ENCODE data around the gene F7. TPM values are rescaled to one million over a fixed set of nuclear protein-coding genes. Genes with fewer than 3 reads are reported as not detected.
"Not testable (repeated sequence)": the region's sequence is repeated elsewhere in the genome, so short reads cannot be mapped to it uniquely, and the experiment has no call there.

The F7 gene
- total and polyA plus RNA-seq, 2 experiments from 2014 or later, result 0.83 TPM; not detected in 1

- Histone ChIP-seq H3K4me3 (no peak overlapping the region), H3K27me3 (peaks cover 64% of the 10 kb centered on the region), H3K9me3 (ENCODE audit: low read depth) (no peaks in the 10 kb centered on the region), H3K4me1 (ENCODE audit: low read depth) (no peaks in the 10 kb centered on the region), H3K27ac (no peak overlapping the region), H3K36me3 (no peaks in the 10 kb centered on the region)
- DNase-seq (ENCODE audit: low read depth in 1 of 2, low spot score in 1 of 2), result no peak
- no peak for TF ChIP-seq CTCF (IDR thresholded peaks at IDR 0.05; ENCODE audit: low read depth, low read length)
Observed at GRCh38 chr13:113110852-113111315, 5.3 kb downstream of the F7 start.

- DNase-seq (ENCODE audit: low read depth in 1 of 2, low spot score in 1 of 2); H3K4me3 ChIP-seq; H3K36me3 ChIP-seq; H3K9me3 ChIP-seq (ENCODE audit: low read depth); H3K27ac ChIP-seq; H3K4me1 ChIP-seq (ENCODE audit: low read depth): not testable (repeated sequence)
- peaks cover 73% of the 10 kb centered on the region for H3K27me3 ChIP-seq
Observed at GRCh38 chr13:113111821-113112220, 6.2 kb downstream of the F7 start.

GRCh38 chr13:113112475-113112874, 6.9 kb downstream of the F7 start:
- H3K27me3 ChIP-seq, result peaks cover 80% of the 10 kb centered on the region
- not testable (repeated sequence) for DNase-seq (ENCODE audit: low read depth in 1 of 2, low spot score in 1 of 2); H3K9me3 ChIP-seq (ENCODE audit: low read depth); H3K4me3 ChIP-seq; H3K27ac ChIP-seq; H3K4me1 ChIP-seq (ENCODE audit: low read depth); H3K36me3 ChIP-seq

GRCh38 chr13:113112893-113113845, 7.6 kb downstream of the F7 start:
- no peak for DNase-seq (ENCODE audit: low read depth in 1 of 2, low spot score in 1 of 2)

GRCh38 chr13:113113846-113114271, 8.3 kb downstream of the F7 start:
- no peak for DNase-seq (ENCODE audit: low read depth in 1 of 2, low spot score in 1 of 2)
- H3K27me3 ChIP-seq, result peaks cover 94% of the 10 kb centered on the region
- H3K4me3 ChIP-seq, result no peak overlapping the region
- no peaks in the 10 kb centered on the region for H3K9me3 ChIP-seq (ENCODE audit: low read depth)
- no peak for TF ChIP-seq CTCF (IDR thresholded peaks at IDR 0.05; ENCODE audit: low read depth, low read length)
- no peaks in the 10 kb centered on the region for H3K4me1 ChIP-seq (ENCODE audit: low read depth)
- H3K36me3 ChIP-seq, result no peaks in the 10 kb centered on the region
- no peak overlapping the region for H3K27ac ChIP-seq

More at GRCh38 chr13:113112893-113113845, 7.6 kb downstream of the F7 start:
- Histone ChIP-seq H3K27me3 (peaks cover 87% of the 10 kb centered on the region), H3K9me3 (ENCODE audit: low read depth) (no peaks in the 10 kb centered on the region), H3K36me3 (no peaks in the 10 kb centered on the region), H3K27ac (no peak overlapping the region), H3K4me1 (ENCODE audit: low read depth) (no peaks in the 10 kb centered on the region), H3K4me3 (no peak overlapping the region)
- no peak for TF ChIP-seq CTCF (IDR thresholded peaks at IDR 0.05; ENCODE audit: low read depth, low read length)

GRCh38 chr13:113114511-113115362, 9.1 kb downstream of the F7 start:
- DNase-seq (ENCODE audit: low read depth in 1 of 2, low spot score in 1 of 2), result no peak
- Histone ChIP-seq H3K9me3 (ENCODE audit: low read depth) (no peaks in the 10 kb centered on the region), H3K36me3 (no peaks in the 10 kb centered on the region), H3K4me3 (no peak overlapping the region), H3K4me1 (ENCODE audit: low read depth) (no peaks in the 10 kb centered on the region), H3K27me3 (peaks cover 95% of the 10 kb centered on the region), H3K27ac (no peak overlapping the region)
- TF ChIP-seq CTCF (IDR thresholded peaks at IDR 0.05; ENCODE audit: low read depth, low read length), result no peak

Measured in cardiac muscle cell (in vitro differentiated cells and primary cell).